ENCODE measurements around the gene CAMKMT. TPM values are rescaled to one million over a fixed set of nuclear protein-coding genes. Genes with fewer than 3 reads are reported as not detected.

CAMKMT gene
- total RNA-seq, 1 donor from 2014 or later: 20.0 TPM

DNA sequence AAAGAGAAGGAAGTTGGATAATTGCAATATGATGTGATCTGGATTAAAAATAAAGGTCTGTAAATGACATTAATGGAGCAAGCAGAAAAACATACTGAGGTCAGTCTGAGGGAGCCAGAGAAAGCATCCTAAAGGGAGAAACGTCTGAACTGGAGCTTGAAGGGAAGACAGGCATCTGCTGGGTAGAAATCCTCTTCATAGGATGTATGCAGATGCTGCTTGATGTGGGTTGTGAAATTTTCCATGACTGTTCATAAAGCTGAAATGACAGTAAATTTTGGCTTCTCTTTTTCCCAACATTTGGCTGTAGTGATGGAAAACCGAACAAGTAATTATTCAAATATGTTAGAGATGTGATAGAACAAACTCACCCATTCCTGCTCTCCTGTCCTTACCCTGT, 287.6 kb downstream of the CAMKMT start:
- no peak for DNase-seq (ENCODE audit: low spot score)

DNA sequence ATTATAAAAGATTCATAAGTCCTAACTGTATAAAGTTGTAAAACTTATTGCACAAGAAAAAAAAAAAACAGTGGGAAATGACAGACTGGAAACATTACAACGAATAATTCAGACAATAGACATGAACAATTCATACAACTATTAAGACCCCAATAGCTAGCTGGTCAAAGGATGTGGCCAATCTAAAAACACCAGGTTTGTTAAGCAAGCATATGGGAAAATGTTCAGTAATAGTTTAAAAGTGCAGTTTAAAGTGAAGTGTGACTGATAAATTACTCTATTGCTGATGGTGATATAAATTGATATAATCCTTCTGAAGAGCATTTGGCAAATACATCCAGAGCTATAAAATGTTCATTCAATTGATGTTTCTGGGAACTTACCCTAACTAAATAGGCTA, 289.0 kb downstream of the CAMKMT start:
- no peak for DNase-seq (ENCODE audit: low spot score)

DNA sequence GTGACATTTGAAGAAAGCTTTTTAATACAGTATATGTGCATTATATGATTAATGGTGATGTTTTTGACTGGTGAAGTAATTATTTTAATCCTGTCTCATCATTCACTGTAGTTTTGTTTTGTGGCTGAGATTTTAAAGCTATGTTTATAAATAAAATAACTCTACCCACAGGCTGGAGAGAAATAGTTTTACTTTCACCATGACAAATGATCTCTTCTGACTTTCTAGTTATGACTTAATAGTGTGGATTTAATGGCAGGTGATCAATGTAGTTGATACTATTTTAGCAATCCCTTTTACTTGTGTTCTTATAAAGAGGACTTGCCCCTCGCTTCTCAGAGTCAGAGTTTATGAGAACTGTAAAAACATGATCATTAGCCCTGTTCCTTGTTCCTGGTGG, 290.2 kb downstream of the CAMKMT start:
- no peak for DNase-seq (ENCODE audit: low spot score)

DNA sequence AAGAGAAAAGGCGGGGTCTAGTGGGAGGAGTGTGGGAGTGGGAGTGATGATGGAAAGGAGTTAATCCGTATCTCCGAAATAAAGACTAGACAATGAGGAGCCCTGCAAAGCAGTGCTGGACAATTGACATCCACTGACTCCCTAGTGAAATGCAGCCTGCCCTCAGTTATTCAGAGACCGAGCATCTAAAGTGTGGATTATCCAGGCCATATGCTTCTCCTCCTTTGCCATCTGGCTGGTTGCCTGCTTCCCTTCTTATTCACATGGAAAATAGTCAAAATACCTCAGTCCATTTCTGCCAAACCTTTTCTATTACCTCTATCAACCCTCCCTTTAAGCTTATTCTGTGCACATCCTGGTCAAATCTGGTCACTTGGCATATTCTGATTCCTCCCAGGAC, 291.0 kb downstream of the CAMKMT start:
- DNase-seq (ENCODE audit: low spot score): no peak

DNA sequence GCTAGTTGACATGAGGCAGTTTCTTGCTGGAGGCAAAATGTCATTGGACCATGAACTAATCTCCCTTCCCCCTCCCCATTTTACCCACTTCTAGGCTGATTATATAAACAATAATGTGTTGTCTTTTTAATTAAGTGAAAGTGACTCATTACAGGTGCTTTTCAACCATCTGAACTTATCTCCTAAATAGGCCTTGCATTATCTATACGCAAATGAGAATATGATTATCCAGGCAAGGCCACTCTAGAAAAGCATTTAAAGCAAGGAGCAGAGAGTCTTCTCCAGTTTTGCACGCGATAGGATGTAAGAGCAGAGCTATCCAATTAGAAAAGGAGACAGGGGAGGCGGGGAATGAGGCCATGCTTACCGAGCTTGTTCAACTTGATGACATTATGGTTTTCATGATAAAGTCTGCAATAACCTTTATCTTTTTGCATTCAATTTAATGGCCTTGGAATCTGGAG, 293.7 kb downstream of the CAMKMT start:
- DNase-seq (ENCODE audit: low spot score): no peak

DNA sequence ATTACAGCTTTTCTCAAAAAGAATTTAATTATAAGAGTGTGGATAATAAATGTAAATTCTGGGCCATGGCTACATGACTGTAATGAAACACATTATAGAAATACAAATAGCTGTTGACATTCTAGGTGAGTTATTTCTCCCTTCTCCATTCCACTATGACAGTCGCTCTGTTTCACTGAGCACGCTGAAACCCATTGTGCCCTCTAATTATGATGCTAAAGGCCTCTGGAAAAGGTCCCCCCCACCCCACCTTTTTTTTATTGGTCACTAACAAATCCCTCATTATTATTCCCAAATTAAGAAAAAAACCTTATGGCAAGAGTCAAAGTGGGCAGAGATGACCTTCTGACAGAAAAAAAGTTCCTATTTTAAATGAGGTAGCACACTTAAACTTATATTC, 294.7 kb downstream of the CAMKMT start:
- no peak for DNase-seq (ENCODE audit: low spot score)

DNA sequence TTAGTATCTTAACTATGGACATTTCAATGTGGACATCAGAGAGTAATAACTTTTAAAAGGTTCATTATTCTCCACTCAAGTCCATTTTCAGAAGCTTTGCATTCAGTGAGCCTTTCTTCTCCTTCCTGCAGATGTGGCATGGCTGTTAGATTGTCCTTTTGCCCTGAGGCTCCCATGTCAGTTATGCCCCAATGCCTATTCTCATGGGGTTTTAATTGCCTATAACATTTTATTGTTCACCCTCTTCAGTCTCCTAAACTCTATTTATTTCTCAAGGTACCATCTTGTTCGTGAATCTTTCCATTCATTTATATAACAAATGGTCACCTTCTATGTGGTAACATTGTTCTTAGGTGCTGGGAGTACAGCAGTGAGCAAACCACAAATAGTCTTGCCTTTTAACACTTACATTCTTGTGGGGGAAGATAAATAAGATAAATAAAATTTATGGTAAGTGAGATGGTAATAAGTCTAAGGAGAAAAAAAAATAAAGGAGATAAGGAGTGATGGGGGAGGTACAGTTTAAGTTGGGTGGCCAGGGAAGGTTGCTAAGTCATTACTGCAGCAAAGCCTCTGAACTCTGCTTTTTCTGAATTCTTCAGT, 301.8 kb downstream of the CAMKMT start:
- DNase-seq (ENCODE audit: low spot score): no peak

DNA sequence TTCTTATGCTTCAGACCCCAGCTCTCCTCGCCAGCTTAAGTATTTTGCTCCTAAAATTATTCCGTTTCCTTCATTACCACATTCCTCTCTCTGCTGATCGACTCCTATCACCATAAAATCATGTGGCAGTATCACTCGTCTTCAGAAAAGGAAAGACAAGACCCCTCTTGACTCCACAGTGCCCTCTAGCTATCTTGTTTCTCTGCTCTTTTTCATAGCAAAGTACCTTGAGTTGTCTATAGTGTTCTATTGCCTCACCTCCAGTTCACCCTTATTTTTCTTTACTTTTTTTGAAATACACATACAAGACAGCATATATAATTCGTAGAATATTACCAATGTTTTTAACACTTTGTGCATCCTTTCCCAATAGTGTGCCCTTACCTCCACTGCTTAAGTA, 306.6 kb downstream of the CAMKMT start:
- no peak for DNase-seq (ENCODE audit: low spot score)

DNA sequence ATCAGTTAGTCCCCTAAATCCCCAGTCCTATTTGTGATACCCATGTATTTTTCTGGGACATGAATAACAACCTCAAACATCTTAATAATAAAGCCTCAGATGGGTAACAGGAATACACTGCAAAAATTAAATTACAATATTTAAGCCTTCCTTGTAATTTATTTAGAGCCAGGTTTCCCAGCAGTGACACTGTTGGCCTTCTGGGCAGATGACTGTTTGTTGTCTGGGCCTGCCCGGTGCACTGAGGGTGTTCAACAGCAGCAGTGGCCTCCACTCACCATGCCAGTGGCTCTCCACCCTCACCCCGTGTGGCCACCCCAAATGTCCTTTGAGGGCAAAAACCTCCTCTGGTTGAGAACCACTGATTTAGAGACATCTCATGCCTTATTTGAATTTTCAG, 309.5 kb downstream of the CAMKMT start:
- DNase-seq (ENCODE audit: low spot score): no peak

DNA sequence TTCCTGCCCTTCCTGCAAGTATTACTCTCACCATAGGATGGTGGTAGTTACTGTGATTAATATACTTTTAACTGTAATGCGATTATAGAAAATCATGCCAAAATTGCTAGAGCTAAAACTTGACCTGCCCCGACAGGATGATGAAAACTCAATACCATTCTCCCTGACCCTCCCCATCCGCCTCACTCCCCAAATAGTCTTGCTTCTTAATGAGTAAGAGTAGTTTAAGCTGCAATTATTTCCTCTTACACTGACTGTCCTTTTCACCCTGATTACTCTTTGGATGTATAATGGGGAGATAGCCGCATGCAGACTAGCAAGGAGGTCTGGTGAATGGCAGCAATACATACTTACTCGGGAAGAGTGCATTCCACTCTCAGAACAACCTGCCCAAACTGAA, 310.2 kb downstream of the CAMKMT start:
- DNase-seq (ENCODE audit: low spot score): no peak

DNA sequence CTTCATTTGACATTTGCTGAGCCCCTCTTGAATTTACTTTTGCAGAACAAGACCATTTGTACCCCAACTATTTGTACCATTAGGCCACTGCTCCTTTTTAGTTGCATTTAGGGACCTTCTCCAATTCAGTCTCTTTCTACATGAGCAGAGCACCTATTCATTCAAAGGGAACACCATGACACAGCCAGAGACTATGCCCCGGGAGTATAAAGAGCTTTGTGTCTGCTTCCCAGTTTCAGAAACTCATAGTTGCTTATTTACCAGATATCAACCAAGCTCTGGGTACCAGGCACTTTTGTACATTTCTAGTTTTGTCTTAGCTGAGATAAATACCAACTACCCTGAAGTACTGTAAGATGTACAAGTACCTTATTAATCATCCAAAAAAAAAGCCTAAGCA, 310.7 kb downstream of the CAMKMT start:
- no peak for DNase-seq (ENCODE audit: low spot score)

DNA sequence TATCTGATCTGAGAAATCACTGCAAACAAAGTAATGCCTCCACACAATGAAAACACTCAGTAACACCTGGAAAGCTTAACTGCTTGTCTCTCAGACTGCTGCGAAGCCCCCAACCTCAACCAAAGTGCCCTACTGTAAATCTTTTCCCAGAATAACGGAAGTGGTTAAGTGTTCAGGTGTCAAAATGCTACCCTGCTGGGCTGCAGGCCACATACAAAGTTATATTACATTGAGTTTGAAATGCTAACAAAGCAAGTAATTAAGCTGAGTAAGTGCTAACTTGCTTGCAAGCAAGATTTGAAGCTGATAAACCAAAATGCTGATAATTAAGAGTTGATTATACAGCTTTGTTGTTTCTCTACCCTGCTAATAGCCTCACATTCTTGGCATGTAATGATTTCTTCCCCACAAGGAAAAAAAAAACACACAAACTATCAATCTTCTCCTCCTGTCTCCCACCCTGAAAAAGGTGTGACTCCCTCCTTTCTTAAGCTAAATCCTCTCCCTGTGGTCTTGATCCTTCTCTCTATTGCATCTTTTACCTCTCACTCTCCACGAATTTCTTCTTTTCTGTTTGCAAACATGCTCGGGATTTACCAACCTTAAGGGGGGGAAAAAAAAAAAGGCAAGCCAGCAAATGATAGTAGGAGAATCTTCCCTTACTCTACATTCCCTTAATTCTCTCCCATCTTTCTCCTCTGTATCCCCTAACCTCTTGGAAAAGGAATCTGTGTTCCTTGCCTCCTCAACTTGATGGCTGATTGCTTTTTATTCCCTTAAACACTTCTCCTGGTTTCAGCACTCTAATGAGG, 312.9 kb downstream of the CAMKMT start:
- no peak for DNase-seq (ENCODE audit: low spot score)

DNA sequence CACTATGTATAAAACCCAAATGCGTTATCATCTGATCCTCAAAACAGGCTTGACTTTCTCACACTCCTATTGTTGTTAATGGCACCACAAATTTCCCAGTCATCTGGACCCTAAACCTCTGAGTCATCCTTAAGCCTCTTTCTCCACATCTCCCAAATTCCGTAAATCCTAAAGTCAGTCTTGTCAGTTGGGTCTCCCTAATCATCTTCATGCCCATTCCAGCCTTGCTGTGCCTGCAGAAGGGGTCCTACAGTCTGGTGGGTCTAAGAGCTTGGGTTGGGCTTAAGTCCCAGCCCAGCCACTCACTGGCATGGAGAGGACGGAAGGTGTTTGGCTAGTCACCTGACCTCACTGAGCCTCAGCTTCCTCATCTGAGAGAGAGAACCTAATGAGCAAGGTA, 314.6 kb downstream of the CAMKMT start:
- DNase-seq (ENCODE audit: low spot score): no peak

DNA sequence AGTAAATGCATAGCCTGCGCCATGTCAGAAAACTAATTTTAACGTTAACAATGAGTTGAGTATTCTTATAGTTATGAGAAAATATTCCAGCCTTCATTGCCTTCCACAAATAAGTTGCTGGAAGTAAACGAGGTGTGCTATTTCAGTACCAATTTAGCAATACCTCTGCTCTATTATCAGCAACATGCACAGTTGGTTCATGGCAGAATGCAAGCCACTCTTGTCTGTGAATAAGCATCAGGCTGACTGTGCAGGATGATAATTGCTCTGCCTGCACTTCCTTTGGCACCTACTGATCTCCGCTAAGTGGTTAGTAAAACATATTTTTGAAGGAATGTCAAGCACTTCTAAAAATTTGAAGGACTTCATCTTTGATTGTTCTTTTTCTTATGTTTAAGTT, 317.8 kb downstream of the CAMKMT start:
- no peak for DNase-seq (ENCODE audit: low spot score)

DNA sequence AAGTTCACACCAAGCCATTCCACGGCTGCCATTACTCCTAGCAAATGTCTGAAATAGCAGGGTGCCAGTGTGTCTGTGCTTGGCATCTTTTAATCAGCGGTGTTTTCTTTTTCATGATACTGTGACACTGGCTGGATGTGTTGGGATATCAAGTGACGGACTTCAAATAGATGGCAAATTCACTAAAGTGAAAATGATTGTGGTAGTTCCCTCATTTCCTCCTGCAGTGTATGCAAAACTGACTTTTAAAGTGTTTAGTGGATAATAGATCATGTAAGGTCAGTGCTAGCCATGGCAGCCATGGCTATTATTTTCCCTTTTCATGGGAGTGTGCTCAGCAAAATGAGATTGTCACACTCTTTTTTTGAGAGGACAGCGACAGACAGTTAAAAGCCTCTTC, 318.2 kb downstream of the CAMKMT start:
- DNase-seq (ENCODE audit: low spot score): no peak

DNA sequence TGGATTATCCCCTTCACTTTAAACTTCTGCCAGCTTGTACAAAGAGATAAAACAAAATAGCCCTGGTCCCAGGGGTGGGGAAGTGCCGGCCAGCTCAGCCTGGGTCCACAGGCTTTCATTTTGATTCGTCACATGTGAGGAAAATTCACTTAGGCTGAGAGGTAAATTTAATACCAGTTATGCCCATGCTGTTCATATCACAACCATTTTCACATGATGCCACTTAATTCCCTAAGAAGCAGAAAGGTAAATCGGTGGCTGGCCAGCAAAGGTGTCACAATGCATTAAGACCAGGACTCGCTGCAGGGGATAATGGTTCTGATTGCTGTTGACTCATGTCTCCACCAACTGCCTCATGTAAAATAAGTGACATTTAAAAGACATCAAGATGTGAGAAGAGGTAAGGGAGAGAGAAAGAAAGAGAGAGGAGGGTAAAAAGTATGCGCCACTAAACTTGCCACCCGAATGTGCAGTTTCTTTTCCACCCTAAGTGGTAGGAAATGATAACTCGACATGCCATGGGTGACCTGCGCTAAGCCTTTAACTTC, 318.8 kb downstream of the CAMKMT start:
- no peak for DNase-seq (ENCODE audit: low spot score)

DNA sequence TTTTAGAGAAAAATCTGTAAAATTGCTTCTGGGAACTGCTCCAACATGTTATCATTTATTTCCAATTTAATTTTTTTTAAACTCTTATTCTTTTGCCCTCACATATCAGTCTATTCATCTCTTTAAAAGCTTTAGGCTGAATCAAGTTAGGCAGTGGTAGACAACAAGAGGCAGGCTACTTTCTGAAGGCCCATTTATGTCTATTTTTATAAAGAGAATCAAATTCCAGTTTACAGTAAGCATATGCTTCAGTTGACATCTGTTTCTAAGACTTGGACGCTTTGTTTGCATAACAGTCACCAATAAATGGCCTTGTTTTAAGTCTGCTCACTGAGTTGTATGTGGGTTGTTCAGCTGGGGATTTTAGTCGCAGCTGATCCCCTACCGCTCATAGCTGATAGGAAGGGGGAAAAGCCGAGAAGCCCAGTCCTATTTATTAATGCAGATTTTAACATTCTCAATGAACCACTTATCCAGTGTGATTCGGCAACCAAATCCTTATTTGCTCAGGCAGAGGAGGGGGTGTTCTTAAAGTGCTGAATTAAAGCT, 319.3 kb downstream of the CAMKMT start:
- DNase-seq (ENCODE audit: low spot score): peak; percentile 18

DNA sequence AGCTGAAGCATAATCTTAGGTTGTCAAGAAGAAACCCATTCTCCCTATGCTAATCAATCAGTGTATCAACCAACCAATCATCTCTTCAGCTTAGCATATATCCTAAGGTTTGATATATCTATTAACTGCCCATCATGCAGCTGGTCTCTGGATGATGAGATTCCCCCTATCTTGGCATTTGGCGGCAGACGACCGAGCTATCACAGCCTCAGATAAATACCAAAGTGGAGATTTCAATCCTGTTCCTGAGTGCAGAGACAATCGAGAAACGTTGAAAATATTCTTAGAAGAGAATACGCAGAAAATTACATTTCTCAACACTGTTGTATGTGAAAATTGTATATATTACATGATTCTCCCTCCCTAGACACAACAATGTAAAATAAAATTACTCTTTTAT, 320.7 kb downstream of the CAMKMT start:
- DNase-seq (ENCODE audit: low spot score): no peak

DNA sequence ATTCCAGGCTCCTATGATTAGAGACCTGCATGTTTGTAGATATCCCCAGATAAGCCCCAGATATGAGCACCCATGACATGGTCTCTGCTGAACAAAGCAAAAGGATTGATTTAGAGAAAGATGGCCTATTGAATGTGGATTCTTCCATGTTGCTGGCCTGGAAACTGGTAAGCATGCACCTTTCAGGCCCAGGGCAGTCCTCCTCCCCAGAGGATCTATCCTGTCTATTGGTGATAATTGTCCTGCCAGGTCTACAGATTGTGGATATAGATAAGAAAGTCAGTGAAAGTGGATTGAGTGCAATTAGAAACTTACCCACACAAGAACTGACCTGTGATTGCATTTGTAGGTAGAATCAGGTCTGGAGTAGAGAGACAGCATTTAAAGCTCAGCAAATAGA, 322.8 kb downstream of the CAMKMT start:
- no peak for DNase-seq (ENCODE audit: low spot score)

DNA sequence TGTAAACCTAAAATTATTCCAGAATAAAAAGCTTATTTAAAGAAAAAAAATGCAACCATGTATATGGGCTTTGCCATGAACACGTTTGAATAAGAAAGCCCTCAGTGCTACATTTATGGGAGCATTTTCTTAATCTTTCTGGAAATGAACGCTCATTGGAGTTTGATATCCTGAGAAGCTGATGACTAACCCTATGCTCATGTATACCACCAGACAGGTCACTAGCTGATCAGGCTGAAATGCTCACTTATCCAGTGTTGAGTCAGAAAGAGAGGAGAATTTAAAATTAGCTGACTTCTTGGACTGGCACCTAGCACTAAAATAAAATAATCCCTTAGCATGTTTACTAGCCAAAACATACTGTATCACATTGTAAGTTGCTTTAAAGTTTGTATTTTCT, 324.8 kb downstream of the CAMKMT start:
- DNase-seq (ENCODE audit: low spot score): no peak

DNA sequence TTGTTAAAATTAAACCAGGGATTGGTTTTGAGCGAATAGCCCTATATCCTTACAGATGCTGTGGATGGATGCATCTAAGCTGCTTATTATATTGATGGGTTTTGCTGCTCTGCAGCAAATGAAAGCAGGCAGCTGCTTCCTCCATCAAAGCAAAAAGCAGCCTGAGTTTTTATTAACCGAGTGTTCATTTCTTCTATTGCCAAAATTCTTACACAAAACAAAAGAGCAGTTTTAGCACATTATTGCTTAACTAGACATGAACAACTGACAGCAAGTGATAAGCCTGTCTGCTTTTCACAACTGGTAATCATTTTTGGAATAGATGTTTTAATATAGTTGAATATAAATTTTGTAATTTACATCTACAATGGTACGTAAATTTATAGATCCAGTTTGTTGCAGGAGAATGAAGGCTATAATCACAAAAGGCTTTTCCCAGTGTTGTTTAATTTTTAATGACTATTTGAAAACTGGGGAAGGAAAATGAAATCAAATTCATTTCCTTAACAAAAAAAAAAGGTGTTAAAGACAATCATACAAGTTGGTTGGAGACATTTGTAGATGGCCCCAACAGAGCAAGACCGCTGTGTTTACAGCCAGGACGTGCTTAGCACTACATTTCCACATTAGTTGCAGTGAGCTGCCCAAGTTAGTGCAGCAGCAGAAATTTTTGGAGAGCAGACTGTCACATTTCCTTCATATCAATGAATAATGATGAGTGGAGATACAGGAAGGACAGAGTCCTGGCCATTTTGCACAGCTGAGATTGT, 326.1 kb downstream of the CAMKMT start:
- no peak for DNase-seq (ENCODE audit: low spot score)
